ENCODE measurements around the gene ADARB1. TPM values are rescaled to one million over a fixed set of nuclear protein-coding genes. Genes with fewer than 3 reads are reported as not detected.

The ADARB1 gene
- total and polyA plus RNA-seq, 2 experiments from 2014 or later, result 16.0 to 17.3 TPM

DNA sequence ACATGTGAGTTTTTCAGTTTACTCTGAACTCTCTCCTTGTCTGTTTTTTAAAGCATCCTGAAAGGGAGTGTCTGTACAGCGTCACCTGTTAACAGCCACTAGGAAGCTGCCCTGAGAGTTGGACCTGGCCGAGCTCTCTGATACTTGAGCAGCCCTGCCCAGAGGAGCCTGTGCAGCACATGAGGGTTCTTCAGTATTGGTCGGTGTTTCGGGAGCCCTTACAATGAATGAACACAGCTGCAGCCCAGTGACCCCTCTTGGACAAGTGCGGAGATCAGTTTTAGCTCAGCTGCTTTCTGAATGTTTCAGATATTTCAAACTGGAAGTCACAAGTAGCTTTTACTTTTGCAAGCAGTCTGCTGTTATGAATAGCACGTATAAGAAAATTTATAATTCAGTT, 39.2 kb downstream of the ADARB1 start:
- Histone ChIP-seq H3K4me3 (no peak overlapping the region), H3K9me3 (ENCODE audit: low read depth) (no peaks in the 10 kb centered on the region), H3K27ac (no peak overlapping the region), H3K9me2 (replicated peaks; ENCODE audit: insufficient read depth) (no peaks in the 10 kb centered on the region), H2AFZ (no peak overlapping the region), H4K20me1 (ENCODE audit: insufficient read depth, poor library complexity, severe bottlenecking) (peaks cover 4% of the 10 kb centered on the region), H3K27me3 (no peaks in the 10 kb centered on the region), H3K79me2 (peaks cover 58% of the 10 kb centered on the region), H3K4me2 (no peak overlapping the region), H3K36me3 (replicated peaks; ENCODE audit: insufficient read depth, low read depth) (no peaks in the 10 kb centered on the region), H3K4me1 (ENCODE audit: insufficient read depth) (no peaks in the 10 kb centered on the region)
- no peak for DNase-seq (ENCODE audit: low spot score)
- TF ChIP-seq, protein P1, sequence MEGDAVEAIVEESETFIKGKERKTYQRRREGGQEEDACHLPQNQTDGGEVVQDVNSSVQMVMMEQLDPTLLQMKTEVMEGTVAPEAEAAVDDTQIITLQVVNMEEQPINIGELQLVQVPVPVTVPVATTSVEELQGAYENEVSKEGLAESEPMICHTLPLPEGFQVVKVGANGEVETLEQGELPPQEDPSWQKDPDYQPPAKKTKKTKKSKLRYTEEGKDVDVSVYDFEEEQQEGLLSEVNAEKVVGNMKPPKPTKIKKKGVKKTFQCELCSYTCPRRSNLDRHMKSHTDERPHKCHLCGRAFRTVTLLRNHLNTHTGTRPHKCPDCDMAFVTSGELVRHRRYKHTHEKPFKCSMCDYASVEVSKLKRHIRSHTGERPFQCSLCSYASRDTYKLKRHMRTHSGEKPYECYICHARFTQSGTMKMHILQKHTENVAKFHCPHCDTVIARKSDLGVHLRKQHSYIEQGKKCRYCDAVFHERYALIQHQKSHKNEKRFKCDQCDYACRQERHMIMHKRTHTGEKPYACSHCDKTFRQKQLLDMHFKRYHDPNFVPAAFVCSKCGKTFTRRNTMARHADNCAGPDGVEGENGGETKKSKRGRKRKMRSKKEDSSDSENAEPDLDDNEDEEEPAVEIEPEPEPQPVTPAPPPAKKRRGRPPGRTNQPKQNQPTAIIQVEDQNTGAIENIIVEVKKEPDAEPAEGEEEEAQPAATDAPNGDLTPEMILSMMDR (IDR thresholded peaks at IDR 0.05; ENCODE audit: poor library complexity), result no peak
- no peak for TF ChIP-seq EZH2 (IDR thresholded peaks at IDR 0.05; ENCODE audit: borderline replicate concordance)
- no peak for TF ChIP-seq EZH2phosphoT487 (IDR thresholded peaks at IDR 0.05; ENCODE audit: low read depth, severe bottlenecking, unreplicated experiment)
- WGBS (ENCODE audit: low lambda C conversion rate, missing lambda C conversion rate), result 83% methylated on average over 6 of the region's 6 CpGs

DNA sequence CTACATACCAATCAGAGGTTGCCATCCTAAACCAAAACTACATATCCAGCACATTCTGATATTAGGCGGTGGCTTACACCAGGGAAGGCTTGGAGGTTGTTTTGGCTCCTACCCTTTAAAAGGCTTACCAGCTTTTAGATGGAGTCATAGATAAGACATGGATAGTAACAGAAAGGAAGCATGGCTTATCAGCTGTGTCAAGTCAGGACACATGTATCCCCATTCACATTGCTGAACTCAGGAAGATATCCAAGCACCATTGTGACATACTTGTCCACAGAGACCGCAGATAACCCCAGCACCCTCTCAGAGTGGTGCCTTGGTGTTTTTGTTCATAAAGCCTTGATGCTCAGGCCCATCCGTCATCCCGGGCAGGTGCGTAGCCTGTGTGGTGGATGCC, 39.7 kb downstream of the ADARB1 start:
- no peak overlapping the region for H2AFZ ChIP-seq
- H3K36me3 ChIP-seq (replicated peaks; ENCODE audit: insufficient read depth, low read depth), result no peaks in the 10 kb centered on the region
- H3K27me3 ChIP-seq, result no peaks in the 10 kb centered on the region
- no peak overlapping the region for H3K4me3 ChIP-seq
- TF ChIP-seq EZH2 (IDR thresholded peaks at IDR 0.05; ENCODE audit: borderline replicate concordance) (no peak), EZH2phosphoT487 (IDR thresholded peaks at IDR 0.05; ENCODE audit: low read depth, severe bottlenecking, unreplicated experiment) (no peak)
- TF ChIP-seq, protein P1 (IDR thresholded peaks at IDR 0.05; ENCODE audit: poor library complexity), result no peak
- no peak for DNase-seq (ENCODE audit: low spot score)
- no peak overlapping the region for H3K4me2 ChIP-seq
- no peaks in the 10 kb centered on the region for H3K9me2 ChIP-seq (replicated peaks; ENCODE audit: insufficient read depth)
- peaks cover 58% of the 10 kb centered on the region for H3K79me2 ChIP-seq
- no peaks in the 10 kb centered on the region for H3K9me3 ChIP-seq (ENCODE audit: low read depth)
- H3K27ac ChIP-seq, result no peak overlapping the region
- no peaks in the 10 kb centered on the region for H3K4me1 ChIP-seq (ENCODE audit: insufficient read depth)
- 89% methylated on average over 5 of the region's 5 CpGs for WGBS (ENCODE audit: low lambda C conversion rate, missing lambda C conversion rate)
- peaks cover 4% of the 10 kb centered on the region for H4K20me1 ChIP-seq (ENCODE audit: insufficient read depth, poor library complexity, severe bottlenecking)

DNA sequence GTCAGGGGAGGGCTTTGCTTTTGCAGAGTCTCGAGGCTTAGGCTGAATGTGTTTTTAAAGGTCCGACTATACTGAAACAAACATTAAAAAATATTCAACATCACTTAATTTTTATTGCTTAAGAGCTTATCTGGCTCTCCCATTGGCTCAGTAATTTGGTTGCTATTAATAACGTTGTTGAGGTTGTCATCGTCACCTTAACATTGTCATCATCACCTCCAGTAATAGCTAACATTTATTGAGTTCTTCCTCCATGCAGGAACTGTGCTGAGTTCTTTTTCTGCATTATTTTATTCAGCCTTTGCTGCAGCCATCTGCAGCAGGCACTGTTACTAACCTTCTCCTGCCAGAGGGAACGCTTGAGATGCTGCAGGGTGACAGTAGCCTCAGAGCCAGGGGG, 40.1 kb downstream of the ADARB1 start:
- no peaks in the 10 kb centered on the region for H3K4me1 ChIP-seq (ENCODE audit: insufficient read depth)
- H2AFZ ChIP-seq, result no peak overlapping the region
- 74% methylated on average over 5 of the region's 5 CpGs for WGBS (ENCODE audit: low lambda C conversion rate, missing lambda C conversion rate)
- H3K36me3 ChIP-seq (replicated peaks; ENCODE audit: insufficient read depth, low read depth), result no peaks in the 10 kb centered on the region
- H3K9me2 ChIP-seq (replicated peaks; ENCODE audit: insufficient read depth), result no peaks in the 10 kb centered on the region
- H4K20me1 ChIP-seq (ENCODE audit: insufficient read depth, poor library complexity, severe bottlenecking), result peaks cover 4% of the 10 kb centered on the region
- no peaks in the 10 kb centered on the region for H3K9me3 ChIP-seq (ENCODE audit: low read depth)
- H3K27ac ChIP-seq, result no peak overlapping the region
- no peak for TF ChIP-seq EZH2phosphoT487 (IDR thresholded peaks at IDR 0.05; ENCODE audit: low read depth, severe bottlenecking, unreplicated experiment)
- TF ChIP-seq, protein P1 (IDR thresholded peaks at IDR 0.05; ENCODE audit: poor library complexity), result no peak
- no peak for TF ChIP-seq EZH2 (IDR thresholded peaks at IDR 0.05; ENCODE audit: borderline replicate concordance)
- no peaks in the 10 kb centered on the region for H3K27me3 ChIP-seq
- no peak for DNase-seq (ENCODE audit: low spot score)
- H3K4me2 ChIP-seq, result no peak overlapping the region
- no peak overlapping the region for H3K4me3 ChIP-seq
- peaks cover 58% of the 10 kb centered on the region for H3K79me2 ChIP-seq

DNA sequence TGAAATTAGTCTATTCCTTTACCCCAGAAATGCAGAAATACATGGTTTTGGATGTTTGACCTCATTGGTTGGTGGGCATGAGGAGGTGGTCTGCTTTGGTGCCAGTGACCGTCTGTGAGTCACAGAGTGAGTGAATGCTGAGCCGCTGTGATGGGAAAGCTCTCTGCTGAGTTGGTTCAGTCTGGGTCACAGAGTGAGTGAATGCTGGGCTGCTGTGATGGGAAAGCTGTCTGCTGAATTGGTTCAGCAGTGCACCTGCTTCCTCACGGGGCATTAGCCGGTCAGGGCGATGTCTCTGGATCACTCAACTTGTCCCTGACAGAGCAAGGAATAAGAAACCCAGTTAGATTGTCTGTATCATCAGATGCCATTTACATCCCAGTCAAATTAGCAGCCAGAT, 40.8 kb downstream of the ADARB1 start:
- H3K27ac ChIP-seq, result no peak overlapping the region
- DNase-seq (ENCODE audit: low spot score), result no peak
- H3K79me2 ChIP-seq, result peaks cover 55% of the 10 kb centered on the region
- no peak overlapping the region for H2AFZ ChIP-seq
- no peaks in the 10 kb centered on the region for H3K27me3 ChIP-seq
- H3K9me2 ChIP-seq (replicated peaks; ENCODE audit: insufficient read depth), result no peaks in the 10 kb centered on the region
- H3K4me1 ChIP-seq (ENCODE audit: insufficient read depth), result no peaks in the 10 kb centered on the region
- TF ChIP-seq, protein P1 (IDR thresholded peaks at IDR 0.05; ENCODE audit: poor library complexity), result no peak
- no peak for TF ChIP-seq EZH2 (IDR thresholded peaks at IDR 0.05; ENCODE audit: borderline replicate concordance)
- no peak for TF ChIP-seq EZH2phosphoT487 (IDR thresholded peaks at IDR 0.05; ENCODE audit: low read depth, severe bottlenecking, unreplicated experiment)
- H4K20me1 ChIP-seq (ENCODE audit: insufficient read depth, poor library complexity, severe bottlenecking), result peaks cover 4% of the 10 kb centered on the region
- no peak overlapping the region for H3K4me2 ChIP-seq
- WGBS (ENCODE audit: low lambda C conversion rate, missing lambda C conversion rate), result over 99% methylated on average over 5 of the region's 5 CpGs
- no peaks in the 10 kb centered on the region for H3K9me3 ChIP-seq (ENCODE audit: low read depth)
- no peak overlapping the region for H3K4me3 ChIP-seq
- H3K36me3 ChIP-seq (replicated peaks; ENCODE audit: insufficient read depth, low read depth), result no peaks in the 10 kb centered on the region
